Testis (tissue), 3 donors: ENCODE measurements around the gene NNMT. TPM values are rescaled to one million over a fixed set of nuclear protein-coding genes. Genes with fewer than 3 reads are reported as not detected.

Experiments used
- DNase-seq: peaks from one replicate; pipeline ENCODE4 v3.0.0-alpha.2; 2019
- H3K27ac ChIP-seq, 2 donors: fragments of 200-600 bp; sonication (generic); one replicate each; pipeline ENCODE4 v1.5.1; 2019
- H3K27me3 ChIP-seq: fragments of 200-600 bp; sonication (generic); one replicate; pipeline ENCODE4 v1.5.1; 2019
- H3K36me3 ChIP-seq: fragments of 200-600 bp; sonication (generic); one replicate; pipeline ENCODE4 v1.5.1; 2017; ENCODE audit warnings: low read depth; ENCODE audit errors: missing control alignments
- H3K4me1 ChIP-seq: fragments of 200-600 bp; sonication (generic); one replicate; pipeline ENCODE4 v1.5.1; 2019
- H3K4me3 ChIP-seq, 2 donors: fragments of 200-600 bp; sonication (generic); one replicate each; pipeline ENCODE4 v1.5.1; 2017 to 2019
- H3K9me3 ChIP-seq: fragments of 200-600 bp; sonication (generic); one replicate; pipeline ENCODE4 v1.5.1; 2017
- CTCF ChIP-seq, 3 experiments: fragments of 450-650 bp in 2 of 3; fragments of 200-600 bp in 1 of 3; sonication (generic) in 1 of 3; IDR thresholded peaks; one replicate each; pipeline ENCODE4 v1.5.1; 2016 to 2019; ENCODE audit warnings: antibody characterized with exemption in 3 of 3, mild to moderate bottlenecking in 2 of 3, moderate library complexity in 1 of 3
- POLR2A ChIP-seq: fragments of 450-650 bp; IDR thresholded peaks from one replicate; pipeline ENCODE4 v1.6.1; 2017; ENCODE audit warnings: antibody characterized with exemption, mild to moderate bottlenecking, moderate library complexity
- WGBS, 2 donors: methylation state at CpG; one replicate each; pipeline ENCODE4 v1.1.5; 2018; 5-methylcytosine and 5-hydroxymethylcytosine counted together
- intact Hi-C: fragments of 100-400 bp; cut with DNase I; formaldehyde crosslinking; loops from one replicate; pipeline ENCODE4 v1.15.1; 2023; ENCODE audit warnings: low total_unique reads
- polyA plus RNA-seq: library from polyadenylated mRNA; stranded (reverse); fragments of 350-450 nt; fragmentation: Illumina TruSeq; extraction: RNeasy Lipid Tissue Mini Kit (QIAGEN cat#74804); gene quantifications from one replicate; pipeline ENCODE4 v1.2.3, GENCODE V29; 2014; ENCODE audit warnings: low read depth, low replicate concordance; ENCODE audit not compliant: insufficient read depth
- total RNA-seq, 2 donors: library from RNA; depleted of rRNA; stranded (reverse); fragments of >200 nt; gene quantifications; one replicate each; pipeline ENCODE4 v1.2.3, GENCODE V29; 2016

NNMT gene
- total and polyA plus RNA-seq, 3 donors from 2014 or later, result 10.6 to 38.8 (median 28.7) TPM

GRCh38 chr11:114301088-114301487 lies 4.9 kb downstream of the NNMT start:
- Histone ChIP-seq H3K4me1 (peaks cover 5% of the 10 kb centered on the region), H3K36me3 (no peaks in the 10 kb centered on the region), H3K9me3 (no peaks in the 10 kb centered on the region), H3K4me3 (no peak overlapping the region), H3K27ac (no peak overlapping the region), H3K27me3 (no peaks in the 10 kb centered on the region)
- no peak for DNase-seq
- intact Hi-C loops, result no loop called here
- WGBS, 2 donors, result 88 to 92% methylated on average over 4 of the region's 4 CpGs
- TF ChIP-seq POLR2A, result no peak
- no peak for TF ChIP-seq CTCF (IDR thresholded peaks at IDR 0.05)

- Histone ChIP-seq H3K4me1 (no peaks in the 10 kb centered on the region), H3K27me3 (no peaks in the 10 kb centered on the region), H3K4me3 (no peak overlapping the region), H3K27ac (no peak overlapping the region), H3K36me3 (no peaks in the 10 kb centered on the region), H3K9me3 (no peaks in the 10 kb centered on the region)
- no peak for TF ChIP-seq CTCF (IDR thresholded peaks at IDR 0.05)
- intact Hi-C loops, result no loop called here
- no peak for DNase-seq
Observed at GRCh38 chr11:114301927-114302326, 5.7 kb downstream of the NNMT start.

GRCh38 chr11:114302663-114303062 lies 6.5 kb downstream of the NNMT start:
- H3K4me3 ChIP-seq, result no peak overlapping the region
- whole genome bisulfite sequencing, 2 donors, result 36 to 57% methylated on average over 1 of the region's 1 CpG
- H3K36me3 ChIP-seq, result no peaks in the 10 kb centered on the region
- no peaks in the 10 kb centered on the region for H3K9me3 ChIP-seq
- H3K4me1 ChIP-seq, result no peaks in the 10 kb centered on the region
- no peaks in the 10 kb centered on the region for H3K27me3 ChIP-seq
- no peak for TF ChIP-seq POLR2A
- TF ChIP-seq CTCF (IDR thresholded peaks at IDR 0.05), result no peak
- H3K27ac ChIP-seq, result no peak overlapping the region
- DNase-seq, result no peak
- intact Hi-C loops, result no loop called here

- intact Hi-C loops, result no loop called here
- TF ChIP-seq POLR2A, result no peak
- H3K36me3 ChIP-seq, result no peaks in the 10 kb centered on the region
- no peak for DNase-seq
- H3K4me1 ChIP-seq, result no peaks in the 10 kb centered on the region
- H3K4me3 ChIP-seq, result no peak overlapping the region
- no peaks in the 10 kb centered on the region for H3K9me3 ChIP-seq
- no peaks in the 10 kb centered on the region for H3K27me3 ChIP-seq
- H3K27ac ChIP-seq, result no peak overlapping the region
- WGBS, 2 donors, result 79 to 88% methylated on average over 1 of the region's 1 CpG
Observed at GRCh38 chr11:114304065-114304464, 7.9 kb downstream of the NNMT start.

- H3K36me3 ChIP-seq, result no peaks in the 10 kb centered on the region
- TF ChIP-seq POLR2A, result no peak
- no peak for TF ChIP-seq CTCF (IDR thresholded peaks at IDR 0.05)
- no peaks in the 10 kb centered on the region for H3K4me1 ChIP-seq
- no peak overlapping the region for H3K27ac ChIP-seq
- DNase-seq, result no peak
- H3K9me3 ChIP-seq, result no peaks in the 10 kb centered on the region
- H3K27me3 ChIP-seq, result no peaks in the 10 kb centered on the region
- 67 to 74% methylated on average over 1 of the region's 1 CpG for WGBS, 2 donors
- intact Hi-C loops, result no loop called here
- no peak overlapping the region for H3K4me3 ChIP-seq
Observed at GRCh38 chr11:114304969-114305368, 8.8 kb downstream of the NNMT start.
